ENCODE data around the gene SLC35A3.

The SLC35A3 gene

GRCh38 chr1:100077531-100077930, 107.7 kb downstream of the SLC35A3 start:
- no peak for DNase-seq (ENCODE audit: low read depth)

- DNase-seq (ENCODE audit: low read depth) = no peak
Observed at GRCh38 chr1:100080331-100080730, 110.5 kb downstream of the SLC35A3 start.
